Psoas muscle (tissue), 8 donors: ENCODE results near the gene VCX3B. TPM values are rescaled to one million over a fixed set of nuclear protein-coding genes. Genes with fewer than 3 reads are reported as not detected.

Experiments used
- ATAC-seq, 4 donors: fragments of 200-7000 bp; cut with Tn5 transposase; one replicate each; pipeline ENCODE4 v1.9.1; 2020; ENCODE audit warnings: moderate library complexity in 3 of 4, mild to moderate bottlenecking in 2 of 4
- DNase-seq, 2 donors: peaks; one replicate each; pipeline ENCODE4 v3.0.0-alpha.2; 2020
- H3K27ac ChIP-seq: fragments of 200-600 bp; one replicate; pipeline ENCODE4 v1.8.0; 2022
- H3K27me3 ChIP-seq, 3 donors: fragments of 200-600 bp in 1 of 3; one replicate each; pipeline versions ENCODE4 v1.6.1 to v1.8.0; 2013 to 2022; ENCODE audit warnings: low read length in 2 of 3, mild to moderate bottlenecking in 2 of 3, moderate library complexity in 1 of 3; ENCODE audit not compliant: insufficient read depth in 3 of 3
- H3K36me3 ChIP-seq, 2 donors: fragments of 200-600 bp in 1 of 2; one replicate each; pipeline versions ENCODE4 v1.6.1 to v1.8.0; 2013 to 2022; ENCODE audit warnings: low read depth in 1 of 2, mild to moderate bottlenecking in 1 of 2, moderate library complexity in 1 of 2; ENCODE audit not compliant: insufficient read depth in 1 of 2
- H3K4me1 ChIP-seq: fragments of 200-600 bp; one replicate; pipeline ENCODE4 v1.8.0; 2022
- H3K4me3 ChIP-seq: fragments of 200-600 bp; one replicate; pipeline ENCODE4 v1.8.0; 2022; ENCODE audit warnings: mild to moderate bottlenecking
- H3K9me3 ChIP-seq: fragments of 200-600 bp; one replicate; pipeline ENCODE4 v1.8.0; 2022
- WGBS, 3 donors: extraction: QIAGEN DNeasy Blood & Tissue Kit; methylation state at CpG; one replicate each; pipeline versions ENCODE4 v1.1.6 to v1.1.7; 2013; 5-methylcytosine and 5-hydroxymethylcytosine counted together
- intact Hi-C, 2 donors: fragments of 100-400 bp; cut with DNase I; formaldehyde crosslinking; loops; one replicate each; pipeline versions ENCODE4 v1.11.0 to v1.14.2; 2022
- polyA plus RNA-seq, 3 donors: library from polyadenylated mRNA; stranded (reverse); fragments of 200-250 nt; gene quantifications; one replicate each; pipeline ENCODE4 v1.2.3, GENCODE V29; 2013
- total RNA-seq, 4 donors: library from RNA; stranded (reverse); fragmentation: NEBNext Ultra II Directional in 2 of 4; extraction: Animal tissue kit (Norgen Biotek cat#: 25700) in 2 of 4; gene quantifications; one replicate each; pipeline versions ENCODE4 v1.2.1 to v1.2.4, GENCODE V29; 2021 to 2023
- TF ChIP-seq, protein P1 (sequence below): fragments of 200-600 bp; IDR thresholded peaks from one replicate; pipeline ENCODE4 v1.8.0; 2022; ENCODE audit warnings: antibody characterized with exemption
- donor health status: healthy with polysubstance abuse.
- donor health status: DM: no; HTN: no; CAD: no; lungs with moderate emphysema.
- donor health status: Bipolar disorder and iron deficiency.
- donor health status: healthy.
- donor health status: DM: yes; HTN: yes; CAD: no.
- donor health status: DM: no; HTN: no; CAD: no.
- donor health status: DM: no; HTN: no; CAD: no.
- donor health status: DM: yes; HTN: yes; CAD: no.

Gene VCX3B
- total and polyA plus RNA-seq, 7 donors, result 0.03 TPM; not detected in 6

DNA sequence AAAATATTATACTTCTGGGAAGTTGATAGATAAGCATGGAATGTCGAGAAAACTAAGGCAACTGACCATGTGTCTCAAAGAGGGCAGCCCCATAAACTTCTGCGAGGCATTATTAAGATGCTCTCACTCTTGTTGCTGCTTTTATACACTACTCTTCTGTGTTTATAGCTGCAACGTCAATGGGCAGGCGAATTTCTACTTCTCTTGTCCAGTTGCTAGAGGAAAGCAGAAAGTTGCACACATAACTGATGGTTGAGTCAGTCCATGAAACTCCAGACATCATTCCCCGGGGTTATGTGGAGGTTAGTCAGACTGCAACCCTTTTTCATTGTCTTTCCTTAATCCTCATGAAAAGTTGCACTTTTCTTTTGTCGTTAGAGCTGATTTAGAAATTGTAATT, 39.8 kb downstream of the VCX3B start:
- DNase-seq (no peak), ATAC-seq (no peak)
- 65 to 69% (median 67%) methylated on average over 6 of the region's 6 CpGs for WGBS, 3 donors
- no peaks in the 10 kb centered on the region for H3K36me3 ChIP-seq
- no peak overlapping the region for H3K27ac ChIP-seq
- intact Hi-C loops, result no loop called here
- H3K4me1 ChIP-seq, result no peaks in the 10 kb centered on the region
- TF ChIP-seq, protein P1, sequence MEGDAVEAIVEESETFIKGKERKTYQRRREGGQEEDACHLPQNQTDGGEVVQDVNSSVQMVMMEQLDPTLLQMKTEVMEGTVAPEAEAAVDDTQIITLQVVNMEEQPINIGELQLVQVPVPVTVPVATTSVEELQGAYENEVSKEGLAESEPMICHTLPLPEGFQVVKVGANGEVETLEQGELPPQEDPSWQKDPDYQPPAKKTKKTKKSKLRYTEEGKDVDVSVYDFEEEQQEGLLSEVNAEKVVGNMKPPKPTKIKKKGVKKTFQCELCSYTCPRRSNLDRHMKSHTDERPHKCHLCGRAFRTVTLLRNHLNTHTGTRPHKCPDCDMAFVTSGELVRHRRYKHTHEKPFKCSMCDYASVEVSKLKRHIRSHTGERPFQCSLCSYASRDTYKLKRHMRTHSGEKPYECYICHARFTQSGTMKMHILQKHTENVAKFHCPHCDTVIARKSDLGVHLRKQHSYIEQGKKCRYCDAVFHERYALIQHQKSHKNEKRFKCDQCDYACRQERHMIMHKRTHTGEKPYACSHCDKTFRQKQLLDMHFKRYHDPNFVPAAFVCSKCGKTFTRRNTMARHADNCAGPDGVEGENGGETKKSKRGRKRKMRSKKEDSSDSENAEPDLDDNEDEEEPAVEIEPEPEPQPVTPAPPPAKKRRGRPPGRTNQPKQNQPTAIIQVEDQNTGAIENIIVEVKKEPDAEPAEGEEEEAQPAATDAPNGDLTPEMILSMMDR, result no peak
- no peaks in the 10 kb centered on the region for H3K9me3 ChIP-seq
- no peaks in the 10 kb centered on the region for H3K27me3 ChIP-seq
- no peak overlapping the region for H3K4me3 ChIP-seq
